Stromal cell of bone marrow (primary cell): ENCODE data around the gene TADA2B.
"Not testable (repeated sequence)": the region's sequence is repeated elsewhere in the genome, so short reads cannot be mapped to it uniquely, and the experiment has no call there.

Experiments used
- DNase-seq: peaks from one replicate; pipeline ENCODE4 v3.0.0-alpha.2; 2012; ENCODE audit warnings: low read depth

TADA2B gene

GRCh38 chr4:7060346-7061150 lies 17.4 kb downstream of the TADA2B start:
- no peak for DNase-seq

- DNase-seq: no peak
These were observed 18.6 kb downstream of the TADA2B start for GRCh38 chr4:7061815-7062214.

GRCh38 chr4:7062816-7063215 lies 19.6 kb downstream of the TADA2B start:
- DNase-seq: no peak

- no peak for DNase-seq
These were observed 20.2 kb downstream of the TADA2B start for GRCh38 chr4:7063362-7063761.

- DNase-seq: no peak
These were observed 22.8 kb downstream of the TADA2B start for GRCh38 chr4:7066006-7066405.

- DNase-seq: no peak
These were observed 23.3 kb downstream of the TADA2B start for GRCh38 chr4:7066493-7066892.

GRCh38 chr4:7067126-7067451 lies 23.9 kb downstream of the TADA2B start:
- no peak for DNase-seq

GRCh38 chr4:7067452-7068278 lies 24.5 kb downstream of the TADA2B start, which contains the start of gene GRPEL1:
TSS of gene GRPEL1 (minus strand) at chr4:7068064. CDS start at chr4:7068032, 32 bp downstream.
- peak; percentile 99 for DNase-seq

- DNase-seq: no peak
These were observed 25.2 kb downstream of the TADA2B start for GRCh38 chr4:7068279-7068842.

- DNase-seq: no peak
These were observed 25.7 kb downstream of the TADA2B start for GRCh38 chr4:7068883-7069282.

- no peak for DNase-seq
These were observed 27.7 kb downstream of the TADA2B start for GRCh38 chr4:7070729-7071511.

- no peak for DNase-seq
These were observed 29.9 kb downstream of the TADA2B start for GRCh38 chr4:7073059-7073458.

- no peak for DNase-seq
These were observed 30.6 kb downstream of the TADA2B start for GRCh38 chr4:7073526-7074390.

- no peak for DNase-seq
These were observed 31.3 kb downstream of the TADA2B start for GRCh38 chr4:7074426-7074825.

- DNase-seq: no peak
These were observed 33.0 kb downstream of the TADA2B start for GRCh38 chr4:7075962-7076695.

GRCh38 chr4:7076696-7077082 lies 33.5 kb downstream of the TADA2B start:
- no peak for DNase-seq

GRCh38 chr4:7077371-7077770 lies 34.2 kb downstream of the TADA2B start:
- DNase-seq: no peak

GRCh38 chr4:7078025-7078424 lies 34.9 kb downstream of the TADA2B start:
- no peak for DNase-seq

- not testable (repeated sequence) for DNase-seq
These were observed 36.3 kb downstream of the TADA2B start for GRCh38 chr4:7079483-7079882.

GRCh38 chr4:7079909-7080308 lies 36.7 kb downstream of the TADA2B start:
- DNase-seq: not testable (repeated sequence)
